Measurements from ENCODE around the gene C7orf25.

DNA sequence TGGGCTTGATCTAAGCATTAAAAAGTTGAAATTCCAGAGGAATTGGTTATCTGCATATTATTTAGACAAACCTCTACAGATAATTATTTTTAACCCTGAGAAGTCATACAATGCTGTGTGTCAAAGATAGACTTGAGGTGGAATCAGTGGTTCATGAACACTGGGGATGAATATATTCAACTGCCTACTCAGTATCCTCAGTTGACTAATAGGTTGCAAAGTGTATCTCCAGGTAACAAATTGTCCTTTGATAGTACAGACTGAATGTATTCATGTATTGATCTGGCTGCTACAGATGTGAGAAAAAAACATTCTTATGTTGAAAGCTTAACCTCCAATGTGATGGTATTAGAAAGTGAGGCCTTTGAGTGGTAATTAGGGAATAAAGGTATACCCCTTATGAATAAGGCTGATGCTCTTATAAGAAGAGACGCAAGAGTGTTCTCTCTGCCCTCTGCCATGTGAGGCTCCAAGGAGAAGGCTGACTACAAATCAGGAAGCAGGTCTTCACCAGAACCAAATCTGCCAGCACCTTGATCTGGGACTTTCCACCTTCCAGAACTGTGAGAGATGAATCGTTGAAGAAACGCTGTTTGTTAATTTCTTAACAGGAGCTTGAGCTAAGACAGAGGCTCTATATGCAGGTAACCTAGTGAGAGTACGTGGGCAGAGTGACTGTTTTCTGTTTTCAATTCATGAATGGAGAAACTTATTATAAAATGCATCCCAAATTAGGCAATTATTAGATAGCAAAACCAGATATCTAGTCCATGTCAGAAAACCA, 27.8 kb upstream of the C7orf25 start:
- TF ChIP-seq, protein P1, sequence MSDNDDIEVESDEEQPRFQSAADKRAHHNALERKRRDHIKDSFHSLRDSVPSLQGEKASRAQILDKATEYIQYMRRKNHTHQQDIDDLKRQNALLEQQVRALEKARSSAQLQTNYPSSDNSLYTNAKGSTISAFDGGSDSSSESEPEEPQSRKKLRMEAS (IDR thresholded peaks at IDR 0.05), result no peak
- TF ChIP-seq NR3C1 (IDR thresholded peaks at IDR 0.05) (no peak), RCOR1 (IDR thresholded peaks at IDR 0.05; ENCODE audit: low read depth, low read length) (no peak), RFX5 (IDR thresholded peaks at IDR 0.05) (no peak), JUN (IDR thresholded peaks at IDR 0.05) (no peak), MAFK (IDR thresholded peaks at IDR 0.05; ENCODE audit: partially characterized antibody) (no peak)
- TF ChIP-seq, protein P2, sequence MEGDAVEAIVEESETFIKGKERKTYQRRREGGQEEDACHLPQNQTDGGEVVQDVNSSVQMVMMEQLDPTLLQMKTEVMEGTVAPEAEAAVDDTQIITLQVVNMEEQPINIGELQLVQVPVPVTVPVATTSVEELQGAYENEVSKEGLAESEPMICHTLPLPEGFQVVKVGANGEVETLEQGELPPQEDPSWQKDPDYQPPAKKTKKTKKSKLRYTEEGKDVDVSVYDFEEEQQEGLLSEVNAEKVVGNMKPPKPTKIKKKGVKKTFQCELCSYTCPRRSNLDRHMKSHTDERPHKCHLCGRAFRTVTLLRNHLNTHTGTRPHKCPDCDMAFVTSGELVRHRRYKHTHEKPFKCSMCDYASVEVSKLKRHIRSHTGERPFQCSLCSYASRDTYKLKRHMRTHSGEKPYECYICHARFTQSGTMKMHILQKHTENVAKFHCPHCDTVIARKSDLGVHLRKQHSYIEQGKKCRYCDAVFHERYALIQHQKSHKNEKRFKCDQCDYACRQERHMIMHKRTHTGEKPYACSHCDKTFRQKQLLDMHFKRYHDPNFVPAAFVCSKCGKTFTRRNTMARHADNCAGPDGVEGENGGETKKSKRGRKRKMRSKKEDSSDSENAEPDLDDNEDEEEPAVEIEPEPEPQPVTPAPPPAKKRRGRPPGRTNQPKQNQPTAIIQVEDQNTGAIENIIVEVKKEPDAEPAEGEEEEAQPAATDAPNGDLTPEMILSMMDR (IDR thresholded peaks at IDR 0.05), result no peak
